NCI-H69 (cell line): ENCODE data around the gene EFCAB7.
A peak's percentile ranks its signal among the peaks of the same experiment; 100 is the strongest.

ENCODE experiments used
- DNase-seq: peaks from one replicate; lab custom pipeline; 2025; lab: John Stamatoyannopoulos, UW

Gene EFCAB7

GRCh38 chr1:63522891-63523728 lies at the start of gene EFCAB7, which contains the start of gene ITGB3BP:
Gene EFCAB7 (plus strand): TSS chr1:63523525. CDS start chr1:63525573, 2,048 bp downstream.
Gene ITGB3BP (minus strand): TSS chr1:63523225. CDS start chr1:63523133, 92 bp downstream.
- DNase-seq, result peak; percentile 95

- no peak for DNase-seq
Measured at GRCh38 chr1:63475761-63476160, 47.6 kb upstream of the EFCAB7 start.

- no peak for DNase-seq
Measured at GRCh38 chr1:63480057-63480456, 43.3 kb upstream of the EFCAB7 start.

- no peak for DNase-seq
Measured at GRCh38 chr1:63486629-63487028, 36.7 kb upstream of the EFCAB7 start.

- DNase-seq, result no peak
Measured at GRCh38 chr1:63487336-63488065, 35.8 kb upstream of the EFCAB7 start.

GRCh38 chr1:63497577-63497976 lies 25.7 kb upstream of the EFCAB7 start:
- no peak for DNase-seq

GRCh38 chr1:63498106-63498505 lies 25.2 kb upstream of the EFCAB7 start:
- no peak for DNase-seq

- no peak for DNase-seq
Measured at GRCh38 chr1:63501256-63501655, 22.1 kb upstream of the EFCAB7 start.

- no peak for DNase-seq
Measured at GRCh38 chr1:63506782-63507181, 16.5 kb upstream of the EFCAB7 start.

GRCh38 chr1:63509718-63510117 lies 13.6 kb upstream of the EFCAB7 start:
- DNase-seq, result no peak

GRCh38 chr1:63512584-63512983 lies 10.7 kb upstream of the EFCAB7 start:
- no peak for DNase-seq

GRCh38 chr1:63516629-63517028 lies 6.7 kb upstream of the EFCAB7 start:
- no peak for DNase-seq

- DNase-seq, result peak; percentile 51
Measured at GRCh38 chr1:63523738-63524137, 413 bp downstream of the EFCAB7 start.

GRCh38 chr1:63524201-63524600 lies 876 bp downstream of the EFCAB7 start:
- DNase-seq, result peak; percentile 10

- DNase-seq, result no peak
Measured at GRCh38 chr1:63532727-63533126, 9.4 kb downstream of the EFCAB7 start.

- peak; percentile 1 for DNase-seq
Measured at GRCh38 chr1:63533931-63534330, 10.6 kb downstream of the EFCAB7 start.

- no peak for DNase-seq
Measured at GRCh38 chr1:63534406-63534805, 11.1 kb downstream of the EFCAB7 start.

GRCh38 chr1:63537006-63537405 lies 13.7 kb downstream of the EFCAB7 start:
- no peak for DNase-seq

GRCh38 chr1:63537940-63538339 lies 14.6 kb downstream of the EFCAB7 start:
- DNase-seq, result peak; percentile 2

- no peak for DNase-seq
Measured at GRCh38 chr1:63545780-63546179, 22.5 kb downstream of the EFCAB7 start.

GRCh38 chr1:63547621-63548294 lies 24.4 kb downstream of the EFCAB7 start:
- DNase-seq, result no peak

GRCh38 chr1:63548303-63548702 lies 25.0 kb downstream of the EFCAB7 start:
- DNase-seq, result no peak

- DNase-seq, result no peak
Measured at GRCh38 chr1:63548877-63549276, 25.6 kb downstream of the EFCAB7 start.
